Liver (tissue), 3 donors: Measurements from ENCODE around the gene RICTOR.

Experiments
- ATF3 ChIP-seq: IDR thresholded peaks from 2 replicates; pipeline ENCODE4 v1.6.1; 2016; ENCODE audit warnings: antibody characterized with exemption
- CTCF ChIP-seq: fragments of 150-350 bp; IDR thresholded peaks from 2 replicates; pipeline ENCODE4 v1.5.1; 2017; ENCODE audit warnings: improper control_type of control experiment, low read depth, low read length; ENCODE audit not compliant: missing input control
- EGR1 ChIP-seq, 2 donors: IDR thresholded peaks; 2 replicates each; pipeline ENCODE4 v1.6.1; 2016 to 2018; ENCODE audit warnings: antibody characterized with exemption in 2 of 2, low read depth in 2 of 2
- FOXA1 ChIP-seq: IDR thresholded peaks from 2 replicates; pipeline ENCODE4 v1.6.1; 2016; ENCODE audit warnings: antibody characterized with exemption
- HNF4A ChIP-seq, 2 donors: conservative IDR thresholded peaks; 2 replicates each; pipeline ENCODE4 v1.6.1; 2016; ENCODE audit warnings: antibody characterized with exemption in 2 of 2, mild to moderate bottlenecking in 2 of 2
- HNF4G ChIP-seq: IDR thresholded peaks from 2 replicates; pipeline ENCODE4 v1.6.1; 2016; ENCODE audit warnings: antibody characterized with exemption
- MAX ChIP-seq: IDR thresholded peaks from 2 replicates; pipeline ENCODE4 v1.6.1; 2016; ENCODE audit warnings: antibody characterized with exemption
- REST ChIP-seq: IDR thresholded peaks from 2 replicates; pipeline ENCODE4 v1.6.1; 2016; ENCODE audit warnings: antibody characterized with exemption, mild to moderate bottlenecking
- TAF1 ChIP-seq: conservative IDR thresholded peaks from 2 replicates; pipeline ENCODE4 v1.6.1; 2016; ENCODE audit warnings: antibody characterized with exemption, mild to moderate bottlenecking
- YY1 ChIP-seq: IDR thresholded peaks from 2 replicates; pipeline ENCODE4 v1.6.1; 2016; ENCODE audit warnings: antibody characterized with exemption, mild to moderate bottlenecking
- donor health status: healthy.
- donor health status: healthy.

GRCh38 chr5:39115644-39116343 is 41.6 kb upstream of the RICTOR start:
- TF ChIP-seq CTCF (no peak), TAF1 (no peak), YY1 (no peak), FOXA1 (no peak), ATF3 (no peak), MAX (no peak), REST (no peak), HNF4G (no peak), HNF4A (conservative IDR thresholded peaks at IDR 0.05) (no peak), EGR1 (IDR thresholded peaks at IDR 0.05; ENCODE audit: low read depth in 2 of 2) (no peak)
